Muscle of leg (tissue), 11 donors: ENCODE results near the gene CRELD1. TPM values are rescaled to one million over a fixed set of nuclear protein-coding genes. Genes with fewer than 3 reads are reported as not detected.
A peak's percentile ranks its signal among the peaks of the same experiment; 100 is the strongest.

ENCODE experiments used
- DNase-seq: peaks from one replicate; pipeline ENCODE4 v3.0.0; 2013
- H3K27ac ChIP-seq: one replicate; pipeline ENCODE4 v1.5.1; 2013; ENCODE audit warnings: mild to moderate bottlenecking, low read length, control low read depth
- H3K27me3 ChIP-seq: one replicate; pipeline ENCODE4 v1.6.1; 2013; ENCODE audit warnings: low read length; ENCODE audit not compliant: control insufficient read depth, insufficient read depth
- H3K36me3 ChIP-seq: one replicate; pipeline ENCODE4 v1.6.1; 2013; ENCODE audit warnings: low read length; ENCODE audit not compliant: control insufficient read depth, insufficient read depth
- H3K4me1 ChIP-seq: one replicate; pipeline ENCODE4 v1.6.1; 2013; ENCODE audit warnings: low read length; ENCODE audit not compliant: control insufficient read depth, insufficient read depth
- H3K4me3 ChIP-seq: one replicate; pipeline ENCODE4 v1.5.1; 2013; ENCODE audit warnings: low read length, control low read depth
- H3K9me3 ChIP-seq: replicated peaks from 2 replicates; pipeline ENCODE4 v1.6.1; 2013; ENCODE audit warnings: low read depth, low read length; ENCODE audit not compliant: control insufficient read depth
- WGBS: methylation state at CpG from one replicate; pipeline ENCODE4 v1.1.5; 2013; ENCODE audit warnings: missing lambda C conversion rate; ENCODE audit not compliant: insufficient coverage; 5-methylcytosine and 5-hydroxymethylcytosine counted together
- polyA plus RNA-seq, 8 donors: library from polyadenylated mRNA; unstranded; fragments of 120-200 nt; gene quantifications; one replicate each; pipeline versions ENCODE4 v1.2.1 to v1.2.3, GENCODE V29; 2013; ENCODE audit warnings: inconsistent platforms in 1 of 8, low replicate concordance in 1 of 8; ENCODE audit not compliant: insufficient read length in 8 of 8, insufficient read depth in 1 of 8
- total RNA-seq: library from RNA; stranded (reverse); fragments of 120-200 nt; gene quantifications from one replicate; pipeline ENCODE4 v1.2.4, GENCODE V29; 2013

CRELD1 gene
- total and polyA plus RNA-seq, 9 donors = 22.5 to 42.4 (median 31.9) TPM

GRCh38 chr3:9980251-9980650 is 46.6 kb downstream of the CRELD1 start:
- peaks cover 24% of the 10 kb centered on the region for H3K36me3 ChIP-seq
- no peaks in the 10 kb centered on the region for H3K27me3 ChIP-seq
- no peaks in the 10 kb centered on the region for H3K4me1 ChIP-seq
- DNase-seq = no peak
- H3K4me3 ChIP-seq = no peak overlapping the region
- H3K9me3 ChIP-seq = no peaks in the 10 kb centered on the region
- 100% methylated on average over 1 of the region's 2 CpGs for WGBS
- no peak overlapping the region for H3K27ac ChIP-seq

GRCh38 chr3:9986230-9986725 is 52.6 kb downstream of the CRELD1 start:
- no peak for DNase-seq
- Histone ChIP-seq H3K4me3 (peak overlapping the region; percentile 88), H3K9me3 (no peaks in the 10 kb centered on the region), H3K36me3 (peaks cover 6% of the 10 kb centered on the region), H3K27ac (peak overlapping the region; percentile 45), H3K27me3 (no peaks in the 10 kb centered on the region), H3K4me1 (peaks cover 14% of the 10 kb centered on the region)
- 0% methylated on average over 13 of the region's 17 CpGs for WGBS

- no peaks in the 10 kb centered on the region for H3K4me1 ChIP-seq
- H3K36me3 ChIP-seq = peaks cover 3% of the 10 kb centered on the region
- H3K27me3 ChIP-seq = no peaks in the 10 kb centered on the region
- no peak overlapping the region for H3K4me3 ChIP-seq
- DNase-seq = no peak
- H3K27ac ChIP-seq = no peak overlapping the region
- no peaks in the 10 kb centered on the region for H3K9me3 ChIP-seq
- WGBS = 84% methylated on average over 5 of the region's 10 CpGs
Observed at GRCh38 chr3:9994086-9994844, 60.6 kb downstream of the CRELD1 start.

Other genes starting within 250 kb of the CRELD1 start
- 0.09 TPM for gene CPNE9, start 230.0 kb upstream of the CRELD1 start, total RNA-seq
- under 1 TPM in 2 of 8 donors, not detected in 6; 0.06 to 0.14 TPM for gene CPNE9, start 230.0 kb upstream of the CRELD1 start, polyA plus RNA-seq
- 11.8 TPM for gene BRPF1, start 202.1 kb upstream of the CRELD1 start, total RNA-seq
- 10 to 100 TPM; 11.6 to 17.1 (median 13.9) TPM for gene BRPF1, start 202.1 kb upstream of the CRELD1 start, polyA plus RNA-seq
- gene OGG1, start 183.9 kb upstream of the CRELD1 start, total RNA-seq = 21.4 TPM
- 10 to 100 TPM; 24.0 to 38.6 (median 30.0) TPM for gene OGG1, start 183.9 kb upstream of the CRELD1 start, polyA plus RNA-seq
- gene CAMK1, start 163.9 kb upstream of the CRELD1 start, total RNA-seq = 19.8 TPM
- 10 to 100 TPM; 12.3 to 22.0 (median 16.6) TPM for gene CAMK1, start 163.9 kb upstream of the CRELD1 start, polyA plus RNA-seq
- 41.3 TPM for gene TADA3, start 141.4 kb upstream of the CRELD1 start, total RNA-seq
- gene TADA3, start 141.4 kb upstream of the CRELD1 start, polyA plus RNA-seq = 10 to 100 TPM; 54.4 to 64.2 (median 59.9) TPM
- 88.8 TPM for gene ARPC4, start 140.8 kb upstream of the CRELD1 start, total RNA-seq
- gene ARPC4, start 140.8 kb upstream of the CRELD1 start, polyA plus RNA-seq = 100 to 1,000 TPM in 2 of 8 donors, 10 to 100 TPM in 6; 74.9 to 107 (median 87.7) TPM
- gene TTLL3, start 123.6 kb upstream of the CRELD1 start, total RNA-seq = 21.4 TPM
- 10 to 100 TPM; 12.6 to 35.7 (median 27.1) TPM for gene TTLL3, start 123.6 kb upstream of the CRELD1 start, polyA plus RNA-seq
- gene RPUSD3, start 89.8 kb upstream of the CRELD1 start, total RNA-seq = 23.9 TPM
- 10 to 100 TPM; 18.6 to 32.7 (median 25.6) TPM for gene RPUSD3, start 89.8 kb upstream of the CRELD1 start, polyA plus RNA-seq
- gene CIDEC, start 53.6 kb upstream of the CRELD1 start, total RNA-seq = 0.13 TPM
- 1 to 10 TPM in 2 of 8 donors, under 1 TPM in 6; 0.16 to 4.1 (median 0.36) TPM for gene CIDEC, start 53.6 kb upstream of the CRELD1 start, polyA plus RNA-seq
- 19.7 TPM for gene JAGN1, start 43.2 kb upstream of the CRELD1 start, total RNA-seq
- gene JAGN1, start 43.2 kb upstream of the CRELD1 start, polyA plus RNA-seq = 10 to 100 TPM; 25.0 to 33.3 (median 30.6) TPM
- 1.0 TPM for gene IL17RE, start 31.0 kb upstream of the CRELD1 start, total RNA-seq
- gene IL17RE, start 31.0 kb upstream of the CRELD1 start, polyA plus RNA-seq = 1 to 10 TPM; 1.2 to 6.5 (median 3.1) TPM
- 17.3 TPM for gene IL17RC, start 16.7 kb upstream of the CRELD1 start, total RNA-seq
- gene IL17RC, start 16.7 kb upstream of the CRELD1 start, polyA plus RNA-seq = 10 to 100 TPM; 18.7 to 26.9 (median 21.4) TPM
- 0.75 TPM for gene PRRT3, start 18.6 kb downstream of the CRELD1 start, total RNA-seq
- 1 to 10 TPM; 1.2 to 2.5 (median 1.9) TPM for gene PRRT3, start 18.6 kb downstream of the CRELD1 start, polyA plus RNA-seq
- gene EMC3, start 53.0 kb downstream of the CRELD1 start, total RNA-seq = 34.7 TPM
- 10 to 100 TPM; 37.4 to 45.7 (median 40.7) TPM for gene EMC3, start 53.0 kb downstream of the CRELD1 start, polyA plus RNA-seq
- gene FANCD2, start 92.6 kb downstream of the CRELD1 start, total RNA-seq = 8.2 TPM
- 10 to 100 TPM in 4 of 8 donors, 1 to 10 TPM in 4; 6.5 to 11.5 (median 9.9) TPM for gene FANCD2, start 92.6 kb downstream of the CRELD1 start, polyA plus RNA-seq
- not detected for gene FANCD2OS, start 174.4 kb downstream of the CRELD1 start, total RNA-seq
- gene FANCD2OS, start 174.4 kb downstream of the CRELD1 start, polyA plus RNA-seq = 1 to 10 TPM in 1 of 8 donors, under 1 TPM in 1, not detected in 6; 0.16 to 1.1 TPM
- gene BRK1, start 181.8 kb downstream of the CRELD1 start, total RNA-seq = 106 TPM
- gene BRK1, start 181.8 kb downstream of the CRELD1 start, polyA plus RNA-seq = 100 to 1,000 TPM; 140 to 174 (median 158) TPM
- 28.8 TPM for gene VHL, start 207.9 kb downstream of the CRELD1 start, total RNA-seq
- 10 to 100 TPM; 38.0 to 56.9 (median 43.7) TPM for gene VHL, start 207.9 kb downstream of the CRELD1 start, polyA plus RNA-seq
- gene IRAK2, start 231.1 kb downstream of the CRELD1 start, total RNA-seq = 0.80 TPM
- under 1 TPM; 0.44 to 0.93 (median 0.56) TPM for gene IRAK2, start 231.1 kb downstream of the CRELD1 start, polyA plus RNA-seq